G401 (cell line): Measurements from ENCODE around the gene DNPH1. TPM values are rescaled to one million over a fixed set of nuclear protein-coding genes. Genes with fewer than 3 reads are reported as not detected.
A peak's percentile ranks its signal among the peaks of the same experiment; 100 is the strongest.

Experiments
- DNase-seq: peaks from one replicate; pipeline ENCODE4 v3.0.0-alpha.2; 2015; ENCODE audit warnings: low spot score
- in situ Hi-C: cut with HindIII; loops from 2 replicates; pipeline ENCODE4 v1.10.0; 2016; ENCODE audit warnings: low sequenced_read_pairs, mixed read lengths
- total RNA-seq: library from RNA; depleted of rRNA; stranded (reverse); fragments of >200 nt; shearing (Covaris generic); gene quantifications from 2 replicates; pipeline ENCODE4 v1.2.3, GENCODE V29; 2014

DNPH1 gene
- total RNA-seq, 1 experiment from 2014 or later = 223 TPM

- in situ Hi-C loops = no loop called here
- DNase-seq = no peak
Observed at GRCh38 chr6:43188426-43188825, 40.9 kb downstream of the DNPH1 start.

GRCh38 chr6:43187821-43188220 is 41.5 kb downstream of the DNPH1 start:
- no peak for DNase-seq
- in situ Hi-C loops = no loop called here

GRCh38 chr6:43186706-43187105 is 42.6 kb downstream of the DNPH1 start:
- in situ Hi-C loops = no loop called here
- no peak for DNase-seq

GRCh38 chr6:43186019-43186418 is 43.3 kb downstream of the DNPH1 start:
- in situ Hi-C loops = no loop called here

GRCh38 chr6:43185391-43185985 is 43.8 kb downstream of the DNPH1 start:
- no peak for DNase-seq
- in situ Hi-C loops = no loop called here

More at GRCh38 chr6:43186019-43186418, 43.3 kb downstream of the DNPH1 start:
- no peak for DNase-seq

- in situ Hi-C loops = no loop called here
- DNase-seq = no peak
Observed at GRCh38 chr6:43184268-43184985, 44.9 kb downstream of the DNPH1 start.

GRCh38 chr6:43183441-43183840 is 45.8 kb downstream of the DNPH1 start:
- in situ Hi-C loops = no loop called here
- DNase-seq = no peak

- DNase-seq = peak; percentile 81
- in situ Hi-C loops = no loop called here
Observed at GRCh38 chr6:43181942-43182860, 47.1 kb downstream of the DNPH1 start, which contains the start of gene CUL9. TSS of gene CUL9 (plus strand) at chr6:43182196. CDS start at chr6:43184311, 2,115 bp downstream.

- no peak for DNase-seq
- in situ Hi-C loops = no loop called here
Observed at GRCh38 chr6:43181621-43181941, 47.7 kb downstream of the DNPH1 start.

GRCh38 chr6:43180985-43181384 is 48.3 kb downstream of the DNPH1 start:
- DNase-seq = no peak
- in situ Hi-C loops = no loop called here

- in situ Hi-C loops = no loop called here
- no peak for DNase-seq
Observed at GRCh38 chr6:43180058-43180457, 49.2 kb downstream of the DNPH1 start.

- in situ Hi-C loops = no loop called here
- DNase-seq = no peak
Observed at GRCh38 chr6:43178951-43179830, 50.1 kb downstream of the DNPH1 start.

GRCh38 chr6:43178150-43178549 is 51.1 kb downstream of the DNPH1 start:
- no peak for DNase-seq
- in situ Hi-C loops = no loop called here

- no peak for DNase-seq
- in situ Hi-C loops = no loop called here
Observed at GRCh38 chr6:43176423-43176786, 52.9 kb downstream of the DNPH1 start.

- in situ Hi-C loops = no loop called here
- no peak for DNase-seq
Observed at GRCh38 chr6:43175676-43176422, 53.4 kb downstream of the DNPH1 start.
